CD4-positive, alpha-beta memory T cell (primary cell): Measurements from ENCODE around the gene FBXW8. TPM values are rescaled to one million over a fixed set of nuclear protein-coding genes. Genes with fewer than 3 reads are reported as not detected.

Experiments
- CTCF ChIA-PET: fragments of 350-600 bp; sonication (Branson Sonifier 250); formaldehyde crosslinking; loops from one replicate; lab custom pipeline; 2021; ENCODE audit warnings: inconsistent platforms; ENCODE audit not compliant: partially characterized antibody; lab: Charles Lee
- POLR2A ChIA-PET: fragments of 350-600 bp; sonication (Branson Sonifier 250); formaldehyde crosslinking; loops from one replicate; lab custom pipeline; 2021; ENCODE audit not compliant: partially characterized antibody; lab: Charles Lee
- DNase-seq, 5 donors: peaks; one replicate each; pipeline versions ENCODE4 v3.0.0 to v3.0.0-alpha.2; 2020 to 2022; ENCODE audit warnings: mixed read lengths in 1 of 5
- H3K27ac ChIP-seq: one replicate; pipeline ENCODE4 v1.7.0; 2013; ENCODE audit warnings: low read depth, low read length
- H3K27me3 ChIP-seq: 2 replicates; pipeline ENCODE4 v1.7.0; 2013; ENCODE audit warnings: mild to moderate bottlenecking, low read length, moderate library complexity; ENCODE audit not compliant: insufficient read depth
- H3K36me3 ChIP-seq: 2 replicates; pipeline ENCODE4 v1.7.0; 2013; ENCODE audit warnings: mild to moderate bottlenecking, low read length, moderate library complexity; ENCODE audit not compliant: insufficient read depth
- H3K4me1 ChIP-seq: 2 replicates; pipeline ENCODE4 v1.7.0; 2013; ENCODE audit warnings: mild to moderate bottlenecking, low read length, moderate library complexity; ENCODE audit not compliant: insufficient read depth
- H3K4me3 ChIP-seq, 2 donors: one replicate each; pipeline ENCODE4 v1.7.0; 2013; ENCODE audit warnings: low read length in 2 of 2, mild to moderate bottlenecking in 1 of 2
- H3K9me3 ChIP-seq, 2 donors: one replicate each; pipeline ENCODE4 v1.7.0; 2013; ENCODE audit warnings: low read length in 2 of 2, control low read depth in 1 of 2; ENCODE audit not compliant: control insufficient read depth in 1 of 2
- H3K27ac Mint-ChIP-seq, 7 donors: one replicate each; pipeline ENCODE4 v1.8.0; 2020 to 2021; ENCODE audit warnings: mixed read lengths in 7 of 7, mild to moderate bottlenecking in 6 of 7, inconsistent platforms in 3 of 7, moderate library complexity in 3 of 7
- H3K27me3 Mint-ChIP-seq, 2 donors: one replicate each; pipeline ENCODE4 v1.8.0; 2020 to 2021; ENCODE audit warnings: mixed read lengths in 2 of 2
- H3K36me3 Mint-ChIP-seq, 2 donors: one replicate each; pipeline ENCODE4 v1.8.0; 2020 to 2021; ENCODE audit warnings: mixed read lengths in 2 of 2, inconsistent platforms in 1 of 2, mild to moderate bottlenecking in 1 of 2
- H3K4me1 Mint-ChIP-seq, 4 donors: one replicate each; pipeline ENCODE4 v1.8.0; 2020 to 2021; ENCODE audit warnings: mixed read lengths in 4 of 4, mild to moderate bottlenecking in 1 of 4
- H3K4me3 Mint-ChIP-seq, 8 donors: one replicate each; pipeline ENCODE4 v1.8.0; 2020 to 2021; ENCODE audit warnings: mixed read lengths in 8 of 8, mild to moderate bottlenecking in 7 of 8, moderate library complexity in 6 of 8, inconsistent platforms in 3 of 8
- H3K9me3 Mint-ChIP-seq, 8 donors: one replicate each; pipeline ENCODE4 v1.8.0; 2020 to 2021; ENCODE audit warnings: mixed read lengths in 8 of 8, mild to moderate bottlenecking in 5 of 8, inconsistent platforms in 3 of 8, moderate library complexity in 1 of 8
- intact Hi-C: fragments of 100-400 bp; cut with micrococcal nuclease; formaldehyde crosslinking; loops from one replicate; pipeline ENCODE4 v1.15.1; 2023
- polyA plus RNA-seq, 2 donors: library from polyadenylated mRNA; unstranded; fragments of 300-500 nt; fragmentation: Illumina TruSeq; gene quantifications; one replicate each; pipeline ENCODE4 v1.2.3, GENCODE V29; 2021
- total RNA-seq, 2 experiments: library from RNA; stranded (reverse); gene quantifications; one replicate each; pipeline ENCODE4 v1.2.3, GENCODE V29; 2021

Gene FBXW8
- total and polyA plus RNA-seq, 4 experiments from 2014 or later, result 2.3 to 10.2 (median 7.0) TPM

DNA sequence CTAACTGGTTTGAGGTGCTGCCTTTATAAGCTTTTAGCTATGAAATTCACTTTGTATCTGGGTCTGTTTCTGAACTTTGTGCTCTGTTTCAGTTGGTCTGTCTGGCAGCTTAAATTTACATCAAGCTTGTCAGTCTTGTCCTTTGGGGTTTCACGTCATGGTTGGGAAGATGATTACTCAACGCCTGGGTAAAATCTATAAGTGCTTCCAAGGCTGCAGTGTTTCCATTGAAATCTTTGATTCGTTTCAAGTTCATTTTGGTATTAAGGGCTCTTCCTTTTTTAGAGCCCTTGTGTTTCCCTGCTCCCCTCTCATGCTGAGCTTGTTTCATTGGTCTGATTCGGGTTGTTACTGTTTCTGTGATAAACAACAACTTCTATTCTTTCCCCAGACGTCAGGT, 58.2 kb downstream of the FBXW8 start:
- no peak for DNase-seq
- no peaks in the 10 kb centered on the region for H3K4me1 Mint-ChIP-seq
- Histone ChIP-seq H3K36me3 (peaks cover 3% of the 10 kb centered on the region), H3K4me3 (no peak overlapping the region), H3K9me3 (no peaks in the 10 kb centered on the region), H3K27me3 (no peaks in the 10 kb centered on the region), H3K27ac (no peak overlapping the region), H3K4me1 (no peaks in the 10 kb centered on the region)
- no peaks in the 10 kb centered on the region for H3K9me3 Mint-ChIP-seq
- peaks cover 52 to 53% of the 10 kb centered on the region in 2 donors for H3K36me3 Mint-ChIP-seq
- H3K4me3 Mint-ChIP-seq, result no peak overlapping the region
- no peak overlapping the region for H3K27ac Mint-ChIP-seq
- intact Hi-C loops, result no loop called here
- CTCF ChIA-PET, result no interaction called here
- no peaks in the 10 kb centered on the region for H3K27me3 Mint-ChIP-seq
- POLR2A ChIA-PET, result no interaction called here

DNA sequence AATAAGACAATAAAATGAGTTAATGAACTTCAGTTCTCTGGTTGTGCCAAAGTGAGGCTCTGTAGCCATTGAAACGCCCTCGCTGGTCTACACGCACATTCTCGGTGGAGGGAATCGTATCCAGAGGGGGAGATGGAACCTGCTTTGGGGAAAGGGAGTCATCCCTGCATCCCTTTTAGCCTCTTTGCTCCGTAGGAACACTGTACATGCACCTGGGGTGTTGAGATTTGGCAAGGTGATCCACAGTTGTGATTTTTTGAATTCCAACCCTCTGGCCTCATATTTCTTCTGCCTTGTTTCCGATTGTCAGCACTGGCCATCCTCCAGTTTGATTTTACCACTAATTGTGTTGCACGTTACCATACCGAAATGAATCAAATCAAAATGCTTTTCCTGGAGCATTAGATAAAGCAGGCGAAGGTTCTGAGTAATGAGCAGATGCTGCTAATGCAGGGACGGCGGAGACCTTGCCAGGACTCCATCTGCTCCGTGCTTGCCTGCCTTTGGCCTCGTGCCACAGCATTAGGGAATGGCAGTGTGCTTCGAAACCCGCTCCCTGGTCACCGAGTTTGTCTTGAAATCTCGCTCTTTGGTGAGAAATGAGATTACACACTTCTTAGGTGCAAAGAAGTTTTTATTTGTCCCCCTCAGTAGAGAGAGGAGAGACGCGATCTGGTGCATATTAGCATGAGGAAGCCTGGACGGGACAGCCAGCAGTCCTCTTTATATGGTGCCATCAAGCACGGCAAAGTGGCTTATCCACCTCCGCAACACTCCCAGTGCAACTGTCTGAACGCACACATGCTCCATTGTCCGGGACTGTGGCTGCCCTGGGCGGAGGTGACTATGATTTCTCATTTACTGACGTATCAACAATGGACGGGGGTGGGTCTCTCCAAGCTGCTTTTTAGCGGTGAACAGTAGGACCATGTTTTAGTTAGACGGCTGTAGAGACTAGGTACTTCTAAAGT, 59.1 kb downstream of the FBXW8 start:
- Histone ChIP-seq H3K27me3 (no peaks in the 10 kb centered on the region), H3K36me3 (peaks cover 3% of the 10 kb centered on the region), H3K4me3 (no peak overlapping the region), H3K4me1 (no peaks in the 10 kb centered on the region), H3K9me3 (no peaks in the 10 kb centered on the region), H3K27ac (no peak overlapping the region)
- Mint-ChIP-seq H3K27ac (peak overlapping the region in 1 of 7 donors; percentile 8), H3K9me3 (no peaks in the 10 kb centered on the region), H3K4me1 (no peaks in the 10 kb centered on the region), H3K36me3 (peaks cover 49% of the 10 kb centered on the region in 2 donors), H3K4me3 (no peak overlapping the region), H3K27me3 (no peaks in the 10 kb centered on the region)
- CTCF ChIA-PET, result no interaction called here
- intact Hi-C loops, result no loop called here
- POLR2A ChIA-PET, result no interaction called here
- DNase-seq, result no peak

DNA sequence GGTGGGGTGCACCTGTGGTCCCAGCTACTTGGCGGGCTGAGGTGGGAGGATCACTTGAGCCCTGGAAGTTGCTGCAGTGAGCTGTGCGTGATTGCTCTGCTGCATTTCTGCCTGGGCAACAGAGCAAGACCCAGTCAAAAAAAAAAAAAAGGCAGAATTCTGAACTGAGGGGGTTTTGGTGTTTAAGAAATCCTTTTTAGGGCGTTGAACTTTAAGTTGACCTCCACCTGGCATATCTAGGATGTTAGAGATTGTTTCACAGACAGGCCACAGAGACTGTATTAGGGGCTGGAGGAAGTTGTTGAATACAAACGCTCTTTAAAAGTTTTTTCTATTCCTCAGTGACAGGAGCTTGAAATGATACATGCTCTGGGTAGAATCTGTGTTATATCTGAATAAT, 60.5 kb downstream of the FBXW8 start:
- Histone ChIP-seq H3K4me3 (no peak overlapping the region), H3K27ac (no peak overlapping the region), H3K27me3 (no peaks in the 10 kb centered on the region), H3K36me3 (no peaks in the 10 kb centered on the region), H3K9me3 (no peaks in the 10 kb centered on the region), H3K4me1 (no peaks in the 10 kb centered on the region)
- POLR2A ChIA-PET, result no interaction called here
- Mint-ChIP-seq H3K4me3 (no peak overlapping the region), H3K9me3 (no peaks in the 10 kb centered on the region), H3K4me1 (no peaks in the 10 kb centered on the region), H3K27ac (no peak overlapping the region), H3K27me3 (no peaks in the 10 kb centered on the region), H3K36me3 (peaks cover 40 to 42% of the 10 kb centered on the region in 2 donors)
- intact Hi-C loops, result no loop called here
- DNase-seq, result no peak
- CTCF ChIA-PET, result no interaction called here

DNA sequence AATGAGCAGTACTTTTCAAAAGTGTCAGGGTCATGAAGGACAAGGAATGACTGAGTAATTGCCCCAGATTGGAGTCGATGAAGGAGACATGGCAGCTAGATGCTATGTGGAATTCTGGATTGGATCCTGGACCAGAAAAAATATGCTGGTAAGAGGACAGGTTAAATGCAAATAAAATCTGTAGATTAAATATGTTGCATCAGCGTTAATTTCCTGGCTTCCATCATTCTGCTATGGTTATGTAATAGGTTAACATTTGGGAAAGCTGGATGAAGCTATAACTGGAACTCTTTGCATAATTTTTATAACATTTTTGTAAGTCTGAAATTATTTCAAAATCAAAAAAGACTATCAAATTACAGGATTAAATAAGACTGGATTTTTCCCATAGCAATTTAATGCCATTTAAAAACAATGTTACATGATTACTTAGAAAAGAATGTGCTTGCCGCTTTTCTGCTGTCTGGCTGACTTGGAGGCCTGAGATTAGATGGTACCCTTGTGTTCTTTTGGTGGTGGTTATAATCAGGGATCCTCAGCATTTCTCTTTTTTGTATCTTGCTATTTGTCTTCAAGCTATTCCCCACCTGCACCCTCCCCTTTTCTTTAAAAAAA, 65.1 kb downstream of the FBXW8 start:
- DNase-seq, result no peak
- Mint-ChIP-seq H3K27me3 (no peaks in the 10 kb centered on the region), H3K4me3 (no peak overlapping the region), H3K27ac (no peak overlapping the region), H3K36me3 (peaks cover 20 to 28% of the 10 kb centered on the region in 2 donors), H3K4me1 (peaks cover 0 to 6% (median 2%) of the 10 kb centered on the region in 4 donors), H3K9me3 (no peaks in the 10 kb centered on the region)
- no peaks in the 10 kb centered on the region for H3K27me3 ChIP-seq
- H3K27ac ChIP-seq, result no peak overlapping the region
- no peak overlapping the region for H3K4me3 ChIP-seq
- intact Hi-C loops, result no loop called here
- ChIA-PET CTCF (no interaction called here), POLR2A (no interaction called here)
- no peaks in the 10 kb centered on the region for H3K36me3 ChIP-seq
- H3K9me3 ChIP-seq, result no peaks in the 10 kb centered on the region
- no peaks in the 10 kb centered on the region for H3K4me1 ChIP-seq

DNA sequence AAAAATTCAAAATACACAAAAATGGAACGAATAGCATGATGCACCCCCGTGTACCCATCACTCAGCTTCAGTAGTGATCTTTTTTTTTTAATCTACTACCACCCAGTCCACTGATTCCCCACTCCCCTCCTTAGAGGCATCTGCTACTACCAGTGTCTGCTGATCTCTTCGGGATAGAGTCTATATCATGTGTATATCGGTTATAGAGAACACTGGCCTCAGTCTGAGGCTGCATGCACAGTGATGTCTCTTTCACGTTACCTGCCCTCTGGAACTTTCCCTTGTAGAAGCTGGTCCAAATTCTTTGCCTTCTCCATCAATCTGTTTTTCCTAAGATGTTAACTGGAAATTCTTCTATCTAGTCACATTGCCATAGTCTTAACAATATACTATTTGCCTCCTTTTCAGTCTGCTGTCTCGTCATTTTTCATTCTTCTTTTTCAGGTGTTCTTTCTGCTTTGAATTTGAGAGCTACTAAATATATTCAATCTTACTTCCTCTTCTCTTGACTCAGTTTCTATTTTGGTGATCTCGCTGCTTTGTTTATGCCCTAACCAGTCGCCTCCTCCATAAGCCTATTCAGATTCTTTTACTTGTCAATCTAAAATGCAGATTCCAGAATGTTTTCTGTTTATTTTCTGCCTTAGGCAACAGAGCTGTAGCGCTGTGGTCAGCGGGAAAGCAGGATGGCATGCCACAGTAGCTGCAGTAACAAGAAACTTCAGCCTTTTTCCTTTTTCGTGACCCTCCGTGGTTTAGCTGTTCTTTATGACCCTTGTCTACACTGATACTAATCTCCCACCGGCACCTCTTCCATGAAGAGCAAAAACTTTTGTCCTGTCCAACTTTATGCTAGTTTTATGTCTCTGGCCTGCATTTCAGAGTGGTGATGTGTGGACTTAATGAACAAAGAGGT, 67.0 kb downstream of the FBXW8 start:
- Mint-ChIP-seq H3K27ac (no peak overlapping the region), H3K27me3 (no peaks in the 10 kb centered on the region), H3K36me3 (peaks cover 14 to 20% of the 10 kb centered on the region in 2 donors), H3K4me3 (no peak overlapping the region), H3K4me1 (peaks cover 0 to 6% (median 2%) of the 10 kb centered on the region in 4 donors), H3K9me3 (no peaks in the 10 kb centered on the region)
- Histone ChIP-seq H3K36me3 (no peaks in the 10 kb centered on the region), H3K4me1 (no peaks in the 10 kb centered on the region), H3K27me3 (no peaks in the 10 kb centered on the region), H3K9me3 (no peaks in the 10 kb centered on the region), H3K4me3 (no peak overlapping the region), H3K27ac (no peak overlapping the region)
- ChIA-PET POLR2A (no interaction called here), CTCF (no interaction called here)
- no peak for DNase-seq
- intact Hi-C loops, result no loop called here

DNA sequence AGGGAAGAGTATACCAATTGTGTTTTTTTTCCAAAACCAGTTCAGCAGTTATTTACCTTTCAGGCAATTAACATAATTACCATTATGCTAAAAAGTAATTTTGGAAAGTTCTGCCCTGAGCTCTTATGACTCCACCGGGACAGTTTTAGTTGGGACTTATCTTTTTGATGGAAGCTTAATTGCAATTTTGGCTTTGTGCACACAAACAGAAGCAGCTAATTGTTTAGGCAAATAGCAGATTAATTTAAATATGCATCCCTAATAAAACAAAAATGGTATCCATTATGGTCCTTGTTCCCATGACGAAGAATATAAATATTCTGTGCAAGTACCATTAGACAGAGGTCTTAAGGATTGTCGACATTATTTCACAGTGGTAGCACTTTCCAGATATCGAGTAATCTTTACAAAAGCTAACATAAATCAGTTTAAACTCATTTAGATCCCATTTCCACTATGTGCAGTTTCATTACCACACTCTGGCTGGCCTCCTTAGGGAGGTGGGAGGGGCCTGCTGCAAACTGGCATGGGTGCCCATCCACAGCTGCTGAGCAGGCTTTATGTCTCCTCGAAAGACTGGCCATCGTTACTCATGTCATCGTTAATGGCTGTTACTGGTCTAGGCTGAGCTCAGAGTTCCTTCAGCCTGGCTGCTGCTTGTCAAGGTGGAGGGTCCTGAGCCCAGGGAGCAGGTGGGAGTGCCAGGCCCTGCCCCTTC, 68.2 kb downstream of the FBXW8 start:
- Histone ChIP-seq H3K4me3 (no peak overlapping the region), H3K27ac (no peak overlapping the region), H3K36me3 (no peaks in the 10 kb centered on the region), H3K9me3 (no peaks in the 10 kb centered on the region), H3K4me1 (no peaks in the 10 kb centered on the region), H3K27me3 (no peaks in the 10 kb centered on the region)
- H3K4me1 Mint-ChIP-seq, result peaks cover 0 to 6% (median 3%) of the 10 kb centered on the region in 4 donors
- intact Hi-C loops, result no loop called here
- no peaks in the 10 kb centered on the region for H3K9me3 Mint-ChIP-seq
- H3K27me3 Mint-ChIP-seq, result no peaks in the 10 kb centered on the region
- POLR2A ChIA-PET, result no interaction called here
- H3K4me3 Mint-ChIP-seq, result no peak overlapping the region
- no peak for DNase-seq
- no peak overlapping the region for H3K27ac Mint-ChIP-seq
- CTCF ChIA-PET, result interaction anchor here (0.7 kb wide), 1 partner anchor 14 kb away, joined by 3 read pairs; no protein-coding TSS in a partner anchor
- H3K36me3 Mint-ChIP-seq, result peaks cover 2 to 9% of the 10 kb centered on the region in 2 donors
